Subcutaneous abdominal adipose tissue (tissue), 5 donors: Measurements from ENCODE around the gene TRMU.

Experiments
- H3K27ac ChIP-seq: one replicate; pipeline ENCODE4 v1.7.0; 2013; ENCODE audit warnings: low read depth, mild to moderate bottlenecking, inconsistent platforms, low read length, moderate library complexity
- H3K27me3 ChIP-seq, 5 donors: one replicate each; pipeline ENCODE4 v1.7.0; 2013; ENCODE audit warnings: low read length in 5 of 5, inconsistent platforms in 1 of 5; ENCODE audit not compliant: control insufficient read depth in 5 of 5, insufficient read depth in 4 of 5
- H3K36me3 ChIP-seq, 5 donors: one replicate each; pipeline ENCODE4 v1.7.0; 2013; ENCODE audit warnings: low read length in 5 of 5; ENCODE audit not compliant: control insufficient read depth in 5 of 5, insufficient read depth in 5 of 5
- H3K4me1 ChIP-seq, 5 donors: one replicate each; pipeline ENCODE4 v1.7.0; 2013; ENCODE audit warnings: low read length in 5 of 5, mild to moderate bottlenecking in 3 of 5, moderate library complexity in 1 of 5; ENCODE audit not compliant: control insufficient read depth in 5 of 5, insufficient read depth in 5 of 5
- H3K4me3 ChIP-seq, 5 donors: one replicate each; pipeline ENCODE4 v1.7.0; 2013; ENCODE audit warnings: low read length in 5 of 5, low read depth in 1 of 5
- H3K9ac ChIP-seq, 5 donors: one replicate each; pipeline ENCODE4 v1.7.0; 2013; ENCODE audit warnings: low read length in 5 of 5, mild to moderate bottlenecking in 4 of 5, moderate library complexity in 3 of 5
- H3K9me3 ChIP-seq, 5 donors: one replicate each; pipeline ENCODE4 v1.7.0; 2013; ENCODE audit warnings: low read length in 5 of 5; ENCODE audit not compliant: control insufficient read depth in 5 of 5
- donor health status: healthy.
- donor health status: healthy.
- donor health status: healthy.
- donor health status: healthy.
- donor health status: healthy.

TRMU gene

DNA sequence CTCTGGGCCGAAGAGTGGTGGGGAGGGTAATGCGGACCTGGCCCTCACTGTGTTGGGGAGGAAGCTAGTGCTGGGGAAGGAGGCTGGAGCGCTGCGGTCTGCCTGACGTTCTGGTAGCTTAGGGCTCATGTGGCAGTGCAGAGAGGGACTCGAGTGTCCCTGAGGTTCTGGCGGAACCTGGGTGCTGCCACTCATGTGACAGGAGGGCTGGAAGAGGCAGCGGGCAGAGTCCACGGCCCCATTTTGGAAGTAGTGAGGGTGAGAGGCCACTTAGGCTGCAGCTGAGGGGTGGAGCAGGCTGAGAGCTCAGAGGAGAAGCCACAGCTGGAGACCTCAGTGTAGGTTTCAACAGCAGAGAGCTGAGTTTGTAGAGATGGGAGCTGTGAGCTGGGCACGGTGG, 16.2 kb upstream of the TRMU start:
- Histone ChIP-seq H3K36me3 (no peaks in the 10 kb centered on the region), H3K4me3 (no peak overlapping the region), H3K27me3 (no peaks in the 10 kb centered on the region), H3K4me1 (no peaks in the 10 kb centered on the region), H3K9ac (no peak overlapping the region), H3K27ac (no peak overlapping the region), H3K9me3 (no peaks in the 10 kb centered on the region)

DNA sequence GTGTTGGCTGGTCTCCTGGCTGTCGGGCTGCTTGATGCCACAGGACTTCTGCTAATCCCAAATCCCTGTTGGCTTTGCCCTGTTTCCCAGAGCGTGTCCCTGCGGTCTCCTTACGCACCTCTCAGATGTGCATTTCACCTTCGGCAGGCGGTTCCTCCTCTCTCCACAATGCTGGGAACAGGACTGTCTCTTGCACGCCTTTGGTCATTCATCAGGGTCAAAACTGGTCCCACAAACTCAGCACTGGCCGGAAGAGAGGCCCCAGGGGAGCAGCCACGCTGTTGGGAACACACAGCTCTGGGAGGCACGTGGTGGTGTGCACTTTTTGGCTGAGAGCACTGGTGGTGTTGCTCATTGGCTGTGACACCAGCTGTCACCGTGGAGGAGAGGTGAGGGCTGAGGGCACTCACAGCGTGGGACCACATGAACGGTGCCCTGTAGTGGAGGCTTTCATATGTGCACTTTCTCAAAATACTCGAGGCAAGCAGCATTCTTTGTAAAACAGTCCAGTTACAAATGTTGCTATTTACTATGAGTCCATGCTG, 15.3 kb upstream of the TRMU start:
- no peak overlapping the region for H3K27ac ChIP-seq
- no peak overlapping the region for H3K4me3 ChIP-seq
- no peaks in the 10 kb centered on the region for H3K27me3 ChIP-seq
- H3K9ac ChIP-seq = no peak overlapping the region
- H3K36me3 ChIP-seq = no peaks in the 10 kb centered on the region
- no peaks in the 10 kb centered on the region for H3K9me3 ChIP-seq
- H3K4me1 ChIP-seq = no peaks in the 10 kb centered on the region

DNA sequence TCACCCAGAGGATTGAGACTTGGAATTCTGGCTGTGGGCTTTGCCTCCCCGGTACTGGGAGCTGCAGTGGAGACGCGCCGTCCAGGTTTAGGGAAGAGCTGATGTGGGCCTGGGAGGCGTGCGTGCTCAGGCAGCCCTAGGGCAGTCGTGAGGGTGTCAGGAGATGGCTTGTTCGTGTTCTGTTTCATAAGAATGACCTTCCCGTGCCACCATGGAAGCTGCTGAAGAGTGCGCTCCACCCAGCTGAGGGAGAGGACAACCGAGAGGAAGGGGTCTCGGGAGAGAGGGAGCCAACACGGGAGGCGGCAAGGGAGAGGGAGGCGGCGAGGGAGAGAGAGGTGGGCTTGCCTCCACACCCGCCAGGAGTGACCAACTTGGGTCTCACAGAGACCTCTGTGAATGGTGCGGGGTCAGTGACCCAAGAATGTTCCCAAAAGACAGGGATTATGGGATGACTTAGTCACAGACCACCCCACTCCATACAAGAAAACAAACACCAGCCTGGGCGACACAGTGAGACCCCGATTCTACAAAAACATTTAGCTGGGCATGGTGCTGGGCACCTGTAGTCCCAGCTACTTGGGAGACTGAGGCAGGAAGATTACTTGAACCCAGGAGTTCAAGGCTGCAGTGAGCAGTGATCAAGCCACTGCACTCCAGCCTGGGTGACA, 14.7 kb upstream of the TRMU start:
- Histone ChIP-seq H3K36me3 (no peaks in the 10 kb centered on the region), H3K27me3 (no peaks in the 10 kb centered on the region), H3K4me3 (no peak overlapping the region), H3K9ac (no peak overlapping the region), H3K4me1 (no peaks in the 10 kb centered on the region), H3K27ac (no peak overlapping the region), H3K9me3 (no peaks in the 10 kb centered on the region)

DNA sequence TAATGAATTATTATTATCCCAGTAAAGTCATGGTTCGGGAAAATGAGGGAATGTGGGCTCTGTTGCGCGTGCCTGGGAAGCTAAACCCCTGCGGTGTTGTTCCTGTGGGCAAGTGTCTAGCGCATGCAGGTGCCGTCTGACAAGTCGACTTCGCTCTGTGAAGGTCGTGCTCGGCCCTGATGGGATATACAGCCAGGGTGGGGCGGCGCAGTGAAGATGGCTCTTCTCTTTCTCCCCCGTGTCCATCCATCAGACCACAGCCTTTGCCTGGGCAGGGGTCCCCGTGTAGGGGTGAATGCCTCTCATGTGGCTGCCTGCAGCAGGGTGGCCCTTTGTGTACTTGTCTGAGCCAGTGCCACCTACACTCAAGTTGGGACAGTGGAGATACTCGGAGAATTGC, 12.8 kb upstream of the TRMU start:
- no peaks in the 10 kb centered on the region for H3K27me3 ChIP-seq
- no peak overlapping the region for H3K4me3 ChIP-seq
- no peak overlapping the region for H3K27ac ChIP-seq
- no peaks in the 10 kb centered on the region for H3K4me1 ChIP-seq
- H3K36me3 ChIP-seq = no peaks in the 10 kb centered on the region
- no peak overlapping the region for H3K9ac ChIP-seq
- H3K9me3 ChIP-seq = no peaks in the 10 kb centered on the region

- H3K36me3 ChIP-seq = no peaks in the 10 kb centered on the region
- H3K9ac ChIP-seq = no peak overlapping the region
- no peak overlapping the region for H3K27ac ChIP-seq
- H3K9me3 ChIP-seq = no peaks in the 10 kb centered on the region
- H3K4me1 ChIP-seq = peaks cover 0 to 3% (median 2%) of the 10 kb centered on the region in 5 donors
- H3K4me3 ChIP-seq = no peak overlapping the region
- H3K27me3 ChIP-seq = no peaks in the 10 kb centered on the region
Observed at GRCh38 chr22:46323162-46323561, 12.4 kb upstream of the TRMU start.

- Histone ChIP-seq H3K9ac (no peak overlapping the region), H3K27me3 (no peaks in the 10 kb centered on the region), H3K4me3 (no peak overlapping the region), H3K4me1 (peaks cover 0 to 17% (median 14%) of the 10 kb centered on the region in 5 donors), H3K36me3 (no peaks in the 10 kb centered on the region), H3K9me3 (no peaks in the 10 kb centered on the region), H3K27ac (no peak overlapping the region)
Observed at GRCh38 chr22:46326066-46326680, 9.3 kb upstream of the TRMU start.

DNA sequence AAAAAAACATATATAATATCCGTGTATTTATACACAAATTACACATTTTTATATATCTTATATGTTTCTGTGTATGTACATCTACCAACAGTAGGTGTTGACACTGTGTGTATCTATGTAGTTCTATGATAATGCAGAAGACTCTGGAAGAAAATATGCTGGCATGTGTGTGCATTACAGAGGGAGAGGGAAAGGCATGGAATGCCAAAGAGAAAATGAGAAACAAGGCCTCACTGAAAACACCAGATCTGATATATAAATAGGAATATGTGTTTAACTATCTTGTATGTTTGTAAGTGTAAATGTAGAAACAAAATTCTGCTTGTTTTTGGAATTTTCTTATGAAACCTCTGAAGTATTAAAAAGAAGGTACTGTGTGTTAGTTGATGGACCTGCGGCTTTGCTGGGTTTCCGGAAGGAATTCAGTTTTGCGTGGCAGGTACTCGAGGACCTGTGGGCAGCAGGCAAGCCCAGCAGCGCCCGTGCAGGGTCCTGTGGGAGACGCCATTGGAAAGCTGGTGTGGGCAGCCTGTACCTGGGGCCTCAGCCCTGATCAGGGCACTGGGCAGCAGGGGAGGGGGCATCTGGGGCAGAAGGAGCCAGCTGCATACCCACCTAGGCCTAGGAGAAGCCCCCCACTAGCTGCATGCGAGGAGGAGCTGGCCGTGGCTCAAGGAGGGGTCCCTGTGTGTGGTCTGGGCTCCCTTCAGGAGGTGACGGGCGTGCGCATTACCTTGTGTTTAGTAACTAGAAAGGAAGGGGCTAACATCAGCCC, 7.6 kb upstream of the TRMU start:
- no peaks in the 10 kb centered on the region for H3K36me3 ChIP-seq
- peaks cover 0 to 17% (median 14%) of the 10 kb centered on the region in 5 donors for H3K4me1 ChIP-seq
- no peaks in the 10 kb centered on the region for H3K9me3 ChIP-seq
- peak overlapping the region in 2 of 5 donors; percentile 4 to 6 for H3K9ac ChIP-seq
- H3K27ac ChIP-seq = no peak overlapping the region
- H3K27me3 ChIP-seq = no peaks in the 10 kb centered on the region
- no peak overlapping the region for H3K4me3 ChIP-seq

DNA sequence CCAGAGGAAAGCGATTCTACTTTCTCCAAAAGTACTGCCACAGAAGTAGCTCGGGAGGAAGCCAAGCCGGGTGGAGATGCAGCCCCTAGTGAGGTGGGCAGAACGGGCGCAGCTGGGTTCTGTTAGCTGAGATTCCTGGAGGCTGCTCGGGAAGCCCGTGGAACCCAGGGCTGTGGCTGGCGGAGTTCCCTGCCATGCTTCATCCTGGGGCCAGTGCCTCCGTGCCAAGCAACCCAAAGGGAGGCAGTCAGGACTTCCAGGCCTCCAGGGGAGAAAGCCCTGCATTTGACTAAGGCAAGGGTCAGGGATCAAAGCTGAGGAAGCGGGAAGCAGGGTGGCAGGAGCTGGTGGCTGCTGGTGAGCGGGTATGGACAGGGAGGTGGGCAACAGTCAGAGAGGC, 6.7 kb upstream of the TRMU start:
- no peaks in the 10 kb centered on the region for H3K9me3 ChIP-seq
- H3K9ac ChIP-seq = peak overlapping the region in 3 of 5 donors; percentile 4 to 49 (median 10)
- no peaks in the 10 kb centered on the region for H3K36me3 ChIP-seq
- no peak overlapping the region for H3K27ac ChIP-seq
- peak overlapping the region in 1 of 5 donors; percentile 3 for H3K4me3 ChIP-seq
- H3K4me1 ChIP-seq = peaks cover 0 to 17% (median 14%) of the 10 kb centered on the region in 5 donors
- H3K27me3 ChIP-seq = no peaks in the 10 kb centered on the region

DNA sequence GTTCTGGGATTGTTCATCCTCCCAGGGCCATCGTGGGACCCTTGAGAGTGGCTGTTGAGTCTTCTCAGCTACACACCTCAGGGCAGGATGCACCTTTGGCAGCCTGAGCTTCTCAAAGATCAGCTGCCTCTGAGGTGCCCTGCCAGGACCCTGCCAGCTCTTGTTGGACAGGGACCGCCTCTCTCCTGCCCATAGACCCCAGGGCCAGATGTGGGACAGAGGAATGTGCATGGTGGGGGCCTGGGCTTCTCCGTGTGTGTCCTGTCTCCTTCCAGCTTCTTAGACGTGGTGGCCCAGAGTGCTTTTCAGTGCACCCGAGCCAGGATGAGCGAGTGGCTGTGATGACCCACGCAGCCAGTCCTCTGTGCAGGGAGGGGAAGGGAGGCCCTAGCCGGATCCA, 5.9 kb upstream of the TRMU start:
- Histone ChIP-seq H3K27ac (no peak overlapping the region), H3K4me1 (peaks cover 0 to 17% (median 14%) of the 10 kb centered on the region in 5 donors), H3K27me3 (no peaks in the 10 kb centered on the region), H3K9ac (no peak overlapping the region), H3K4me3 (no peak overlapping the region), H3K9me3 (no peaks in the 10 kb centered on the region), H3K36me3 (no peaks in the 10 kb centered on the region)

- Histone ChIP-seq H3K4me3 (no peak overlapping the region), H3K9me3 (no peaks in the 10 kb centered on the region), H3K36me3 (no peaks in the 10 kb centered on the region), H3K9ac (no peak overlapping the region), H3K4me1 (peaks cover 0 to 21% (median 14%) of the 10 kb centered on the region in 5 donors), H3K27ac (no peak overlapping the region), H3K27me3 (no peaks in the 10 kb centered on the region)
Observed at GRCh38 chr22:46330426-46330825, 5.1 kb upstream of the TRMU start.
